Heart left ventricle (tissue), 13 donors: Measurements from ENCODE around the gene STXBP2.

ENCODE experiments used
- CTCF ChIP-seq, 12 donors: fragments of 200-600 bp; sonication (generic) in 4 of 12; IDR thresholded peaks; one replicate each; pipeline versions ENCODE4 v1.5.0 to v1.8.0; 2018 to 2022; ENCODE audit warnings: antibody characterized with exemption in 12 of 12, mild to moderate bottlenecking in 5 of 12
- POLR2A ChIP-seq, 2 donors: fragments of 450-650 bp; IDR thresholded peaks; one replicate each; pipeline ENCODE4 v1.6.1; 2017; ENCODE audit warnings: antibody characterized with exemption in 2 of 2, mild to moderate bottlenecking in 2 of 2, moderate library complexity in 2 of 2
- donor health status: ischemic (EF 13 %, LVEDD 7.1; RV severe dilation, severe dysfunction).
- donor health status: DM: no; HTN: yes; CAD: no.
- donor health status: DM: no; HTN: no; CAD: no.
- donor health status: ischemic (EF 25% LVEDD 6.9; RV normal size, moderate dysfunction).
- donor health status: ischemic (EF 25% LVEDD 5.7; RV mildly dilated, moderate dysfunction).
- donor health status: ischemic (EF 35%, LVEDD 5.7; RV mildly dilated, moderate dysfunction).
- donor health status: nonischemic (EF 11% LVEDD 7.7; RV severe dilation, severe dysfunction).
- donor health status: DM: yes; HTN: yes; CAD: no.
- donor health status: PGD.
- donor health status: ischemic (EF 29% LVEDD 5.4; RV normal size, mild dysfunction).
- donor health status: nonischemic (EF 23%, LVEDD 6.1; RV moderate dilation, normal function).

- no peak for TF ChIP-seq CTCF (IDR thresholded peaks at IDR 0.05)
- no peak for TF ChIP-seq POLR2A (IDR thresholded peaks at IDR 0.05)
These were observed 18.7 kb downstream of the STXBP2 start for GRCh38 chr19:7655581-7655980.
